Dedifferentiated amniotic fluid mesenchymal stem cell (primary cell): ENCODE results near the gene CREBRF.
"Not testable (repeated sequence)": the region's sequence is repeated elsewhere in the genome, so short reads cannot be mapped to it uniquely, and the experiment has no call there.

Source experiments
- DNase-seq: peaks from one replicate; pipeline ENCODE4 v3.0.0-alpha.2; 2016; ENCODE audit errors: extremely low spot score

Gene CREBRF

DNA sequence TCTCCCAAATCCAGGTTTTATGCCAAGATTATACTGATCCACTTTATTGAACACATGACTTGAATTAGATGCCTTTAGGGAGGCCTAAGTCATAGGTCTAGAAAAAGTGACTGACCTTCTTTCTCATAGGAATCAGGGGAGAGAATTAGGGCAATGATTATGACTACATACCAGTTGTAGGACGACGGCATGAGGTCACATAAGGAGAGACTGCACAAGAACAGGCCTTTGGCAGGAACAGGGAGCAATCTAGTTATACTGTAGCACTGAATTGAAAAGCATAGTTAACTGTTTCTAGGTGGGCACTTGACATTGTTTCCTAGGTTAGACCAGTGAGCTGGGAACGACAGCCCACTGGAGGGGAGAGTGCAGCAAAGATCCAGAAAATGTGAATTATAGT is 22.7 kb downstream of the CREBRF start:
- DNase-seq, result no peak

DNA sequence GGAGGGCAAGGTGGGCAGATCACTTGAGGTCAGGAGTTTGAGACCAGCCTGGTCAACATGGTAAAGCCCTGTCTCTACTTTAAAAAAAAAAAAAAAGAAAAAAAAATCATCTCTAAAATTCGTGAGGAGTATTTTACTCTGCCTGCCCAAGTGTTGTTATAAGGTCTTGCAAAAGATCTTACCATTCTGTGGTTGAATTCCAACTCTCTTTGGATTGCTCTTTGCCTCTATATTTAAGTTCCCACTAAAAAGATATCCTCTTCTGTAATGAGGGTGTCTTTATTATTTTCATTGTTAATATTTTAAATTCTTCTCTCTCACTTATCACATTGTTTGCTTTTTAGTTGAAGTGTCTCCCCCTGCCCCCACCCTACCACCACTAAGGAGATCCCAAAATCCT is 33.4 kb downstream of the CREBRF start:
- DNase-seq, result no peak

DNA sequence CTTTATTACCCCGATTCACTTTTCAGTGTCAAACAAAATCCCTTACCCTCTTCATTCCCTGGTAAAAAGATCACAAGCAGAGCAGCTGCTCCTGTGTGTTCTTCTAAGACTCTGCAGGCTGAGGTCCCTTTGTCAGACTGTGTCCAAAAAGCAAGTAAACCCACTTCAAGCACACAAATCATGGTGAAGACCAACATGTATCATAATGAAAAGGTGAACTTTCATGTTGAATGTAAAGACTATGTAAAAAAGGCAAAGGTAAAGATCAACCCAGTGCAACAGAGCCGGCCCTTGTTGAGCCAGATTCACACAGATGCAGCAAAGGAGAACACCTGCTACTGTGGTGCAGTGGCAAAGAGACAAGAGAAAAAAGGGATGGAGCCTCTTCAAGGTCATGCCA is 34.5 kb downstream of the CREBRF start:
- no peak for DNase-seq

DNA sequence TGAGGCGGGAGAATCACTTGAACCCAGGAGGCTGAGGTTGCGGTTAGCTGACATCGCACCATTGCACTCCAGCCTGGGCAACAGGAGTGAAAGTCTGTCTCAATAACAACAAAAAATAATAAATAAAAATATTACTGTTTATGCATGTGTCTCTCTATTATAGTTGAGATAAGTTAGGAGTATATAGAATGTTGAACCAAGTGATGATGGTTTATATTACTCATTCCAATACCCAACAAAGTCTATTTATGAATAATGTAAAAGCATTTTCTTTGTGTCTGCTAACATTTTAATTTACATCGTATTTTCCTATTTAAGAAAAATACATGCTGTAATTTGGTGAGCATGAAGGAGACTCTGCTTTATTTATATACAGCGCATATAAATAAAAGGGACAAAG is 35.8 kb downstream of the CREBRF start:
- DNase-seq, result no peak

DNA sequence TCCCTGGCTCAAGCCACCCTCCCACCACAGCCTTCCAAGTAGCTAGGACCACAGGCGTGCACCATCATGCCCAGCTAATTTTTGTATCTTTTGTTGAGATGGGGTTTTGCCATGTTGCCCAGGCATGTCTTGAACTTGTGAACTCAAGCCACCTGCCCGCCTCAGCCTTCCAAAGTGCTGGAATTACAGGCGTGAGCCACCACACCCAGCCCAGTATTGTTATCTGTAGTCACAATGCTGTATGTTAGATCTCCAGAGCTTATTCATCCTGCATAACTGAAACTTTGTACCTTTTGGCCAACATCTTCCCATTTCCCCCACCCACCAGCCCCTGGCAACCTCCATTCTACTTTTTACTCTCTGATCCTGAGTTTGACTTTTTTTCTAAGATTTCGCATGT is 37.5 kb downstream of the CREBRF start:
- DNase-seq, result no peak

DNA sequence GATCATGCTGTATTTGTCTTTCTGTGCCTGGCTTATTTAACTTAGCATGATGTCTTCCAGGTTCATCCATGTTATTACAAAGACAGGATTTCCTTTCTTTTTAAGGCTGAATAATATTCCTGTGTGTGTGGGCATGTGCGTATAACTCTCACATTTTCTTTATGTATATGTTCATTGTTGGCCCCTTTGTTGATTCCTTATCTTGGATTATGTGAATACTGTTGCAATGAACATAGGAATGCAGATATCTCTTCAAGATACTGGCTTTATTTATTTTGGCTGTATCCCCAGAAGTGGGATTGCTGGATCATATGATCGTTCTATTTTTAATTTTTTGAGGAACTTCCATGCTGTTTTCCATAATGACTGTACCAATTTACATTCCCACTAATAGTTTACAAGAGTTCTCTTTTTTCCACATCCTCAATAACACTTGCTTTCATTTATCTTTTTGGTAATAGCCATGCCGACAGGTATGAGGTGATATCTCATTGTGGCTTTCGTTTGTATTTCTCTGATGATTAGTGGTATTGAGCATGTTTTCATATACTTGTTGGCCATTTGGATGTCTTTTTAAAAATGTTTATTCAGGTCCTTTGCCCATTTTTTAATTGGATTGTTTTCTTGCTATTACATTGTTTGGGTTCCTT is 38.0 kb downstream of the CREBRF start:
- peak; percentile 58 for DNase-seq

DNA sequence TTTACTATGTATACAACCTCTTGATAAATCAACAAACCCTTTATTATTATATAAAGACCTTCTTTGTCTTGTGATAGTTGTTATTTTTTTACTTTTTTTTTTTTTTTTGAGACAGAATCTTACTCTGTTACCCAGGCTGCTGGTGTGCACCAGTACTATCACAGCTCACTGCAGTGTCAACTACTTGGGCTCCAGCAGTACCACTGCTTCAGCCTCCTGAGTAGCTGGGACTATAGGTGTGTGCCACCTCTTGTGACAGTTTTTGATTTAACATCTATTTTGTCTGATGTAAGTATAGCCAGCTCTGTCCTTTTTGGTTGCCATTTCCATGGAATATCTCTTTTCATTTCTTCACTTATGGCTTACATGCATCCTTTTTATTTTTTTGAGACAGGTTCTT is 42.6 kb downstream of the CREBRF start:
- DNase-seq, result no peak

DNA sequence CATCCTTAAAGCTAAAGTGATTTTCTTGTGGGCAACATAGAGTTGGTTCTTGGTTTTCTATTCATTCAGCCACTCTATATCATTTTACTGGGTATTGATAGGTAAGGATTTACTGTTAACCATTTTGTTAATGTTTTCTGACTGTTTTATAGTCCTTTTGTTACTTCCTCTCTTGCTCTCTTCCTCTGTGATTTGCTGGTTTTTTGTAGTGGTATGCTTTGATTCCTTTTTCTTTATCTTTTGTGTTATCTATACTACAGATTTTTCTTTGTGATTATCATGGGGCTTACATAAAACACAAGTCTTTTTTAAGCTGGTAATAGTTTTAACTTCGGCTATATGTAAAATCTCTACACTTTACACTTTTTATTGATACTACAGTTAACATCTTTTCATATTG is 43.3 kb downstream of the CREBRF start:
- no peak for DNase-seq

DNA sequence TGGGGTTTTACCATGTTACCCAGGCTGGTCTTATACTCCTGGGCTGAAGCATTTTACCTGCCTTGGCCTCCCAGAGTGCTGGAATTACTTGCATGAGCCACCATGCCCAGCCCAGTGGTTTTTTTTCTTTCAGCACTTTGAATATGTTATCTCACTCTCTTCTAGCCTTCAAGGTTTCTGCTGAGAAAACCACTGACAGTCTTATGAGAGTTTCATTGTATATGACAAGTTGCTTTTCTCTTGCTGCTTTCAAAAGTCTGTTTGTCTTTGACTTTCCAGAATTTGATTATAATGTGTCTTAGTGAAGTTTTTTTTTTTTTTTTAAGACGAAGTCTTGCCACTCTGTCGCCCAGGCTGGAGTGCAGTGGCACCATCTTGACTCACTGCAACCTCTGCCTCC is 45.1 kb downstream of the CREBRF start:
- no peak for DNase-seq

DNA sequence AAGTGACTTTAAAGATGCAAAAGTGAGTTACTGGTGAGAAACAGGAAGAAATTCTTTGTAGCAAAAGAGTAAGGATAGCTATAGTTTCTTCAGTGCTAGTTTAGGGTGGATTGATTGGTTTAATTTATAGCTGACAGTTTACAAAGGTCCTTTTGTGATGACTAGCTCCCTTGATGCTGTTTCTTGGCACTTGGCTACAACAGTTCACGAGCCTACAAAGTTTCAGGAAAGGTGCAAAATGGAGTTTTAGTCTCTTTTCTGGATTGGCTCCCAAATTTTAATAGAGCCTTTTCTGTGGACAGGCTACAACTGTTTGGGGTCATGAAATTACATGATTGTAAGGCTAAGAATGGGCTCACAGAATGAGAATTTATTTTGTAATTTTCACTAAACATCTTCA is 47.3 kb downstream of the CREBRF start:
- DNase-seq, result no peak

DNA sequence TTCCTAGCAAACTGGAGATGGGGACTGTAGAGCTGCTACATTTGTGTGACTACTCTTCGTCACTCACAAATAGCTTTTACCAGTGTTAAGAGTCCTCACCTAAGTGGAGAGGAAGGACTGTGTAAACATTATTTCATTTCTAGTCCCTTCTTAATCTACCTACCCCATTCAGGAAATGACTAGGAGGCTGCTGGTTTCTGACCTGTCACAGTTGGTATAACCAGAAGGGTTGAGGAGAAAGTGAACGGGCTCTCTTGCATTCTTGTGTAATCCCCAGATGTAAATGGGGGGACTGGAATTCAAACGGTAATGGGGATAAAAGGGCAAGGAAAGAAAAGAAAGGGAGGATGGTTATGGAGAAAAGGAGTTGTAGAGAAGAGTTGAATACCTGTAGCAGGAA is 52.8 kb downstream of the CREBRF start:
- DNase-seq, result no peak

DNA sequence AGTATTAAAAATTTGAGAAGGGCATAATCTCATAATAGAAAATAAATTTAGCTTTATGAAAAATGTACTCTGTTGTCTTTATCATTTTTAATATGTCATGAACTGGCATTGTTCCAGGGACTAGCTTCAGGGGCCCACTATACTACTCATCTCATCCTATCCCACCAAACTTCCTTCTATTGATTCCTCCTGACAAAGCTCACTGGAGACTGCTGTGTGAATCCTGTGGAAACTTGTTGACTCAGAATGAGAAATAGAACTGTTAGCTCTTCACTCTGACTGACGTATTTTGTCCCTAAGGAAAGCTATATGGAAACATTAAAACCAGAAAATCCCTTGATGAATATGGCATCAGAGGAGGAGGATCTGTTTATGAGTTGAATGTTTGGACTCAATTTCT is 58.4 kb downstream of the CREBRF start:
- DNase-seq, result no peak

DNA sequence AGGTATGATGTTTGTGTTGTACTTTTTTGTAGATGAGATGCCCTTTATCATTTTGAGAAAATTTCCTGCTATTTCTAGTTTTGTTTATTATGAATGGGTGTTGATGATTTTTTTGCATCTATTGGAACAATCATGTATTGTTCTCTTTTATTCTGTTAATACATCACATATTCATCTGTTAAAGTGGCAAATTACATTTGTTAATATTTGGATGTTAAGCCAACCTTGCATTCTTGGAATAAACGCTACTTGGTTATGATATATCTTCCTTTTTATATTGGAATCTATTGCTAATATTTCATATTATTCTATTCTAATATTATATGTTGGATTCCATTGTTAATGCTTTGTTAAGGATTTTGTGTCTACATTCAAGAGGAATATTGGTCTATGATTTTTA is 63.6 kb downstream of the CREBRF start:
- DNase-seq, result no peak

DNA sequence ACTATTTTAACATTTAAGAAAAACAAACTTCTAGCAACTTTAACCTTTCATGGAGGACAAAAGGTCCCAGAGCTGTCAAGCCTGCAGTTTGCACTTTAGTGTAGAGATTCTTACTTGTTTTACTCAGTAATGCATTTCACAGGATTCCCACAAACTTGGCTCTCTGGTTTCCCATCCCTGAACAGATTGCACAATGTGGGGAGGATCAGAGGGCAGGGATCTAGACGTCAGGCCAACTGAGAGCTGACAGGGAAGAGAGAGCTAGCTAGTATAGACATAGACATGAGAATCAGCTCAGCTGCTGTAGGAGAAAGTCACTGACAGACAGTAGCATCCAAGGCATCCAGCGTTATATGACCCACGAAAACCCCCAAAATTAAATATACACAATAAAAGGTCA is 67.3 kb downstream of the CREBRF start:
- DNase-seq, result no peak

DNA sequence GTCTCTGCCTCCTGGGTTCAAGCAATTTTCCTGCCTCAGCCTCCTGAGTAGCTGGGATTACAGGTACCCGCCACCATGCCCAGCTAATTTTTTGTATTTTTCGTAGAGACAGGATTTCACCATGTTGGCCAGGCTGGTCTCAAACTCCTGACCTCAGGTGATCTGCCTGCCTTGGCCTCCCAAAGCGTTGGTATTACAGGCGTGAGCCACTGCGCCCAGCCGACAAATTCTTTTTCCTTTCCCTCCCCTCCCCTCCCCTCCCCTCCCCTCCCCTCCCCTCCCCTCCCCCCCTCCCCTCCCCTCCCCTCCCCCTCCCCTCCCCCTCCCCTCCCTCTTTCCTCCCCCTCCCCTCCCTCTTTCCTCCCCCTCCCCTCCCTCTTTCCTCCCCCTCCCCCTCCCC is 76.0 kb downstream of the CREBRF start:
- not testable (repeated sequence) for DNase-seq

DNA sequence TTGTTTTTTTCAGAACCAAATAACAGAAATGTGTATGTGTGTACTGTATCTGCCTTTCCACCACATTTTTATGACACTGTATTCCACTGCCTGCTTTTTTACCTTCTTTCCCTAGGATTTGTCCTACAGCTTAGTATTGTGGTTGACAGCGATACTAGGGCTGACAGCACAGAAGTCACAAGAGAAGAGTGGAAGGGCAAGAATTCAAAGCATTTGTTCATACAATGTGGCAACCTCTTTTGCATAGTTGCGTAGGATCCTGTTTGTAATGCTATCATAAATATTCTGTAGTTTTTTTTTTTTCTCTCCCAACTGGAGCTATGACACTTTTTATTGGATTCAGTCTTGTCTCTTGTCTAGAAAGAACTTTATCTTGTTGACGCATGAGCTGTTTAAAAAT is 82.6 kb downstream of the CREBRF start:
- DNase-seq, result no peak

DNA sequence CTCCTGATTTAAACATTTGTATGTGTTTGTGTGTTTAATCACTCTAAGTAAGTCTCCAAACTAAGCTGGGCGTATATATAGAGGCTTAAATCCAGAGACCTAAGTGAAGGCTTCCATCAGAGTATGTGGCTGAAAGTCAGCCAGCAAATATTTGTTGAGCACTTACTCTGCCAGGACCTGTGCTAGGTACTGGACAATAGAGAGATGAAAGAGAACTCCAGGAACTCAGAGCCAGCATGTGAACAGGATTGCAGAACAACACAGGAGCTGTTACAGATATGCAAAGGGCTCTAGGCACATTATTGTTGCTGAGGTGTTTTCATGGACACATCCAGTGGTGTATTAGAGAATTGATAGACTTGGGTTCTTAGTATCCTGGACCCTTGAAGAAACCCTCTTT is 83.5 kb downstream of the CREBRF start:
- no peak for DNase-seq

DNA sequence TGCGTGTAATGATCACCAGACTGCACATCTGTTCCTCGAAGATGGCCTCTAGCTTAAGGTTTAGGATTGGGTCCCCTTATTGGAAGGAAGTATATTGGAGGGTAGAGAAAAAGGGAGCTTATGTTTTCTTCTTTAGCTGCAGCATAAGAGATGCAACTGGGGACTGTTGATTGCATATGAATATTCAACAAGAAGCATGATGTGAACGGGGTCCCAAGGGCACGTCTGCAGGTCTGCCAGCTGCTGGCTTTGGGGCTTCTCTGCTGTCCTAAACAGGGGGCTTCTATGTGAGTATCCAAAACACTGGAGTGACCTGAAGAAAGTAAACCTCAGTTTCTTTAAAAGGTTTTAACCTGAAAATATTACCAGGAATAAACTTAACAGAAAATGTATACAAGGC is 84.6 kb downstream of the CREBRF start:
- no peak for DNase-seq

DNA sequence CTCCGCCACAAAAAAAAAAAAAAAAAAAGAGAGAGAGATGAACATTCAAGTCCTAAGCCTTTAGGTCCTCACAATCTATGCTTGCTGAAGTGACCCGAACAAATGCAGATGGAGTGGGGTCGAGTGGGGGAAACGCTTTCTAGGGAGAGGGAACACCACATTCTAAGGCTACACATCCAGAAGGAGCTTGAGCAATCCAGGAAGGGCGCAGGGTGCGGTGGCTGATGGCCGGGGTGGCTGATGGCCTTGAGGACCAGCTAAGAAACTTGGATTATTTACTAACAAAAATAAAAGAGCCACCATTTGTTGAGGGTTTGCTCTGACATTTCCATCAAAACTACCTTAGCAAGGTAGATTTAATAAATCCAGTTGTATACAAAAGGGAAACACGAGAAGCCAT is 87.4 kb downstream of the CREBRF start:
- DNase-seq, result no peak

DNA sequence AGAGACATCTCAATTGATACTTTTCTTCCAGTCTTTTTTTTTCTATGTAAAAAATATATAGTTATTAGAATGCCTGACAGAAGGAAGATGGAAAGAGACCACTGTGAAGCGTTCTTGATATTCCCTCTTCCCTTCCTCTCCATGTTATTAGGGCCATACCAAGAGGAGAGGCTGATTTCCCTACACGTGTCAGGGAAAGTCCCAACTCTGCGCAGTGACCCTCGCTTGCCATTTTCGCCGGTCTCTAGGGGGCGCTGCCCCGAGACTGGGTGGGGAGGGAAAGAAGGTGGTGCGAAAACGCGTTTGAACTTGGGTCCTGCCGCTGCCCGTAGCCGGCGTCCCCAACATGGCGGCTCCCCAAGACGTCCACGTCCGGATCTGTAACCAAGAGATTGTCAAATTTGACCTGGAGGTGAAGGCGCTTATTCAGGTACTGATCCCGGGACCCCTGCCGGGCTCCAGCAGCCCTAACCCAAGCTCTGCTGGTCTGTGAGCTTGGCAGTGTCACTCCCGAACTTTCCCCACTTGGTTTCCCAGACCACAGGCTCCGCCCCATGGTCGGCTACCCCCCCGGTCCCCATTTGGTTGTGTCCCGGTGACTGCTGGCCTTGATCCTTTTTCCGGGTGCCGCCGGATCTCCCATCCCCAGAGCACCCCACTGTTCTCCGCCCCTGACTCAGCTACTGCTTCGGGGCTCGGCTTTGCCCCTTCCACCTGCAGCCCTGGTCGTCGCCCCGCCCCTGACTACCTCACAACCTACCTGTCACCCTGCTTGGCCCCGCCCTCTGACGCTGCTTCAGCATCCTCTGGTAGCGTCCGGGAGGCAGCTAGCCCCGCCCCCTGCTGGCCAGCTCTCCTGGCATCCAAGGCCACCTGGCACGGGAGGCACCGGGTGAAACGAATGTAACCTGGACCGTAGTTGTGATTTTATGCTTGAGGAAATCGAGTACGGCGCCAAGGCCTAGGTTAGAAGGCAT is 88.3 kb downstream of the CREBRF start, which contains the start of gene BNIP1:
Gene BNIP1, plus strand, starts transcription at position 332 of the 977 bp plus-strand sequence. Its CDS starts 15 bp downstream, at position 347.
- peak; percentile 94 for DNase-seq

DNA sequence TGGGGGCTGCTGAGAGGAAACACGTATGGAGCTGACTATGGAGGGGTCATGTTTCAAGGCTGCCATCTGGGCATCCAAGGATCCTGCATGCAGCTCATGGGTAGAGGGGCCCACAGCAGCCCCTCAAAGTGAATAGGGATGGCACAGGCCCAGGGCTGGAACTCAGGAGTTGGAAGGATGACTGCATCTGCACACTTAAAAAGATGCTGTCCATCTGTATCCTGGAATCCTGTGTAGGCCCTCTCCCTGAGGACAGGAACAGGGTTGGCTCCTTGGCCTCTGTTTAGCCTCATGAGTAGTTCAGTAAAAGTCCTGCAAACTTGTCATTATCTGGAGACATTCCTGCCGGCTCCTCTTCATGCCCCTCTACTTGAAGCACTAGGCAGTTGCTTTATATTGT is 92.2 kb downstream of the CREBRF start:
- no peak for DNase-seq

DNA sequence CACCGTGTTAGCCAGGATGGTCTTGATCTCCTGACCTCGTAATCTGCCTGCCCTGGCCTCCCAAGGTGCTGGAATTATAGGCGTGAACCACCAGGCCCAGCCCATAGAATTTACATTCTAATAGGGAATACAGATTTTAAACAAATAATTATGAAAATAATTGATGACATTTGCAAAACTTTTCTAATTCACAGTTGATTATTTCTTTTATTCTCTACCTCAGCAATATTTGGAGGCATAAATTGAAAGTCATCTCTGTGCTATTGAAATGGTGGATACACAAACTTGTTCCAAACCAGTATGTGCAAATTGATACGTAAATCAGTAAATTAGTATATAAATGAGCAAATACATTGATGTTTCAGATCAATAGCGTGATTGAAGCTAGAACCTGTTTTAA is 96.4 kb downstream of the CREBRF start:
- no peak for DNase-seq

DNA sequence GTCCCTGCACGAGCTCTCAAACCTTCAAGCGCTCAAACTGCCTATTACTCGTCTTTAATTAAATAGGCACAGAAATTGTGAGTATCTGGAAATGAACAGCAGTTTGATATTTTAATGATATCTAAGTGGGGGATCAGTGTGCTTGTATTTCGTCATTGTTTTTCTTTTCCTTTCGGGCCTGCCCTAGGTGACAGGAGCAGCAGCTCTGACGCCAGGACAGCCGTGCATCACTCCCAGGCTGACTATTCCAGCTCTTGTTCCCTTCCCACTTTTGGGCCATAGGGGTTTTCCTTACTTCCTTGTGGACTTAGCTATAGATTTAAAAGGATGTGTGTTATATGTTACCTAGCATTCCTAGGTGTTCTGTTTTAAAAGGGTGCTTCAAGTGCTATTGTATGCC is 97.7 kb downstream of the CREBRF start:
- no peak for DNase-seq
